Activated naive CD4-positive, alpha-beta T cell treated with anti-CD3 and anti-CD28 coated beads for 36 hours (primary cell): ENCODE data around the gene MMP28. TPM values are rescaled to one million over a fixed set of nuclear protein-coding genes. Genes with fewer than 3 reads are reported as not detected.

Experiments used
- CTCF ChIA-PET: fragments of 350-600 bp; sonication (Branson Sonifier 250); formaldehyde crosslinking; loops from one replicate; lab custom pipeline; 2021; ENCODE audit warnings: antibody characterized with exemption; lab: Charles Lee
- DNase-seq: peaks from one replicate; pipeline ENCODE4 v3.0.0-alpha.2; 2020
- H3K27ac Mint-ChIP-seq: one replicate; pipeline ENCODE4 v1.8.0; 2021; ENCODE audit warnings: mild to moderate bottlenecking, mixed read lengths
- H3K27me3 Mint-ChIP-seq: one replicate; pipeline ENCODE4 v1.8.0; 2021; ENCODE audit warnings: low read depth, mixed read lengths
- H3K36me3 Mint-ChIP-seq: one replicate; pipeline ENCODE4 v1.8.0; 2021; ENCODE audit warnings: low read depth, mixed read lengths
- H3K4me1 Mint-ChIP-seq: one replicate; pipeline ENCODE4 v1.8.0; 2021; ENCODE audit warnings: low read depth, mixed read lengths
- H3K4me3 Mint-ChIP-seq: one replicate; pipeline ENCODE4 v1.8.0; 2021; ENCODE audit warnings: mild to moderate bottlenecking, moderate library complexity, mixed read lengths
- H3K9me3 Mint-ChIP-seq: one replicate; pipeline ENCODE4 v1.8.0; 2021; ENCODE audit warnings: mixed read lengths
- intact Hi-C: fragments of 100-400 bp; cut with micrococcal nuclease; formaldehyde crosslinking; loops from one replicate; pipeline ENCODE4 v1.15.1; 2023
- total RNA-seq, 2 experiments: library from RNA; stranded (reverse); gene quantifications; one replicate each; pipeline ENCODE4 v1.2.3, GENCODE V29; 2021

Gene MMP28
- under 1 TPM; 0.19 to 0.35 TPM for total RNA-seq

- peaks cover 27% of the 10 kb centered on the region for H3K4me1 Mint-ChIP-seq
- peak; percentile 44 for DNase-seq
- H3K4me3 Mint-ChIP-seq = peak within 1 kb of the TSS; percentile 73
- H3K36me3 Mint-ChIP-seq = no peaks in the 10 kb centered on the region
- no peak within 1 kb of the TSS for H3K27ac Mint-ChIP-seq
- H3K9me3 Mint-ChIP-seq = no peaks in the 10 kb centered on the region
- intact Hi-C loops = no loop called here
- CTCF ChIA-PET = interaction anchor here (0.6 to 7.2 kb wide), 7 partner anchors 10 to 56 kb away, joined by 3 to 51 read pairs (median 5); partner anchors contain the start of gene TAF15
- peaks cover 21% of the 10 kb centered on the region for H3K27me3 Mint-ChIP-seq
These were observed at the start of gene MMP28 for GRCh38 chr17:35795007-35795870. Gene MMP28 (minus strand): TSS chr17:35795641. CDS start chr17:35795377, 264 bp downstream.

GRCh38 chr17:35844547-35844946 is 49.1 kb upstream of the MMP28 start:
- Mint-ChIP-seq H3K4me3 (no peak overlapping the region), H3K4me1 (no peaks in the 10 kb centered on the region), H3K27ac (no peak overlapping the region), H3K9me3 (no peaks in the 10 kb centered on the region), H3K36me3 (peaks cover 46% of the 10 kb centered on the region), H3K27me3 (no peaks in the 10 kb centered on the region)
- intact Hi-C loops = no loop called here
- DNase-seq = no peak
- CTCF ChIA-PET = no interaction called here

- CTCF ChIA-PET = no interaction called here
- Mint-ChIP-seq H3K27me3 (no peaks in the 10 kb centered on the region), H3K27ac (no peak overlapping the region), H3K4me3 (no peak overlapping the region), H3K9me3 (no peaks in the 10 kb centered on the region), H3K4me1 (no peaks in the 10 kb centered on the region), H3K36me3 (peaks cover 45% of the 10 kb centered on the region)
- no peak for DNase-seq
- intact Hi-C loops = no loop called here
These were observed 48.3 kb upstream of the MMP28 start for GRCh38 chr17:35843698-35844097.

- DNase-seq = no peak
- H3K4me3 Mint-ChIP-seq = no peak overlapping the region
- no peaks in the 10 kb centered on the region for H3K27me3 Mint-ChIP-seq
- intact Hi-C loops = no loop called here
- no peaks in the 10 kb centered on the region for H3K4me1 Mint-ChIP-seq
- peaks cover 45% of the 10 kb centered on the region for H3K36me3 Mint-ChIP-seq
- CTCF ChIA-PET = interaction anchor here (1.0 to 1.9 kb wide), 3 partner anchors 13 to 78 kb away, joined by 3 to 6 read pairs (median 3); no protein-coding TSS in a partner anchor
- H3K9me3 Mint-ChIP-seq = no peaks in the 10 kb centered on the region
- H3K27ac Mint-ChIP-seq = no peak overlapping the region
These were observed 46.8 kb upstream of the MMP28 start for GRCh38 chr17:35842239-35842638.

- DNase-seq = no peak
- Mint-ChIP-seq H3K27me3 (no peaks in the 10 kb centered on the region), H3K27ac (no peak overlapping the region), H3K4me1 (no peaks in the 10 kb centered on the region), H3K9me3 (no peaks in the 10 kb centered on the region), H3K4me3 (no peak overlapping the region), H3K36me3 (peaks cover 47% of the 10 kb centered on the region)
- CTCF ChIA-PET = interaction anchor here (0.6 to 1.9 kb wide), 5 partner anchors 14 to 223 kb away, joined by 3 to 6 read pairs (median 4); no protein-coding TSS in a partner anchor
- intact Hi-C loops = no loop called here
These were observed 46.1 kb upstream of the MMP28 start for GRCh38 chr17:35841505-35841904.

GRCh38 chr17:35841101-35841500 is 45.7 kb upstream of the MMP28 start:
- H3K4me1 Mint-ChIP-seq = no peaks in the 10 kb centered on the region
- H3K27me3 Mint-ChIP-seq = no peaks in the 10 kb centered on the region
- intact Hi-C loops = no loop called here
- H3K36me3 Mint-ChIP-seq = peaks cover 51% of the 10 kb centered on the region
- no peak overlapping the region for H3K27ac Mint-ChIP-seq
- no peak overlapping the region for H3K4me3 Mint-ChIP-seq
- CTCF ChIA-PET = interaction anchor here (0.6 to 1.9 kb wide), 7 partner anchors 8 to 223 kb away, joined by 3 to 7 read pairs (median 5); no protein-coding TSS in a partner anchor
- DNase-seq = no peak
- no peaks in the 10 kb centered on the region for H3K9me3 Mint-ChIP-seq

GRCh38 chr17:35825206-35825605 is 29.8 kb upstream of the MMP28 start:
- DNase-seq = no peak
- H3K9me3 Mint-ChIP-seq = no peaks in the 10 kb centered on the region
- H3K36me3 Mint-ChIP-seq = peaks cover 48% of the 10 kb centered on the region
- intact Hi-C loops = no loop called here
- H3K4me3 Mint-ChIP-seq = no peak overlapping the region
- no peak overlapping the region for H3K27ac Mint-ChIP-seq
- peaks cover 6% of the 10 kb centered on the region for H3K4me1 Mint-ChIP-seq
- H3K27me3 Mint-ChIP-seq = no peaks in the 10 kb centered on the region
- CTCF ChIA-PET = no interaction called here

GRCh38 chr17:35821308-35821707 is 25.9 kb upstream of the MMP28 start:
- no peak for DNase-seq
- Mint-ChIP-seq H3K4me1 (peaks cover 20% of the 10 kb centered on the region), H3K9me3 (no peaks in the 10 kb centered on the region), H3K4me3 (no peak overlapping the region), H3K27me3 (no peaks in the 10 kb centered on the region), H3K36me3 (peaks cover 47% of the 10 kb centered on the region), H3K27ac (no peak overlapping the region)
- CTCF ChIA-PET = interaction anchor here (0.6 kb wide), 1 partner anchor 29 kb away, joined by 3 read pairs; no protein-coding TSS in a partner anchor
- intact Hi-C loops = no loop called here

GRCh38 chr17:35819455-35819854 is 24.0 kb upstream of the MMP28 start:
- no peak overlapping the region for H3K4me3 Mint-ChIP-seq
- H3K4me1 Mint-ChIP-seq = peaks cover 35% of the 10 kb centered on the region
- CTCF ChIA-PET = interaction anchor here (1.2 to 1.9 kb wide), 4 partner anchors 9 to 55 kb away, joined by 3 to 9 read pairs (median 5); no protein-coding TSS in a partner anchor
- peaks cover 44% of the 10 kb centered on the region for H3K36me3 Mint-ChIP-seq
- H3K27ac Mint-ChIP-seq = no peak overlapping the region
- H3K9me3 Mint-ChIP-seq = no peaks in the 10 kb centered on the region
- no peak for DNase-seq
- no peaks in the 10 kb centered on the region for H3K27me3 Mint-ChIP-seq
- intact Hi-C loops = no loop called here

- H3K4me1 Mint-ChIP-seq = peaks cover 48% of the 10 kb centered on the region
- no peak overlapping the region for H3K27ac Mint-ChIP-seq
- intact Hi-C loops = no loop called here
- H3K4me3 Mint-ChIP-seq = no peak overlapping the region
- CTCF ChIA-PET = interaction anchor here (0.8 to 1.9 kb wide), 4 partner anchors 12 to 504 kb away, joined by 4 to 12 read pairs (median 6); no protein-coding TSS in a partner anchor
- no peaks in the 10 kb centered on the region for H3K27me3 Mint-ChIP-seq
- DNase-seq = no peak
- no peaks in the 10 kb centered on the region for H3K9me3 Mint-ChIP-seq
- H3K36me3 Mint-ChIP-seq = peaks cover 42% of the 10 kb centered on the region
These were observed 21.8 kb upstream of the MMP28 start for GRCh38 chr17:35817196-35817595.

- H3K4me1 Mint-ChIP-seq = peaks cover 53% of the 10 kb centered on the region
- H3K4me3 Mint-ChIP-seq = no peak overlapping the region
- no peak for DNase-seq
- intact Hi-C loops = no loop called here
- CTCF ChIA-PET = interaction anchor here (0.8 to 1.9 kb wide), 4 partner anchors 12 to 504 kb away, joined by 4 to 12 read pairs (median 6); no protein-coding TSS in a partner anchor
- no peaks in the 10 kb centered on the region for H3K27me3 Mint-ChIP-seq
- H3K9me3 Mint-ChIP-seq = no peaks in the 10 kb centered on the region
- no peak overlapping the region for H3K27ac Mint-ChIP-seq
- peaks cover 37% of the 10 kb centered on the region for H3K36me3 Mint-ChIP-seq
These were observed 21.3 kb upstream of the MMP28 start for GRCh38 chr17:35816723-35817122.

- Mint-ChIP-seq H3K36me3 (peaks cover 27% of the 10 kb centered on the region), H3K27ac (no peak overlapping the region), H3K4me3 (no peak overlapping the region), H3K4me1 (peaks cover 68% of the 10 kb centered on the region), H3K27me3 (no peaks in the 10 kb centered on the region), H3K9me3 (no peaks in the 10 kb centered on the region)
- DNase-seq = no peak
- CTCF ChIA-PET = interaction anchor here (11.5 kb wide), 1 partner anchor 47 kb away, joined by 284 read pairs; the partner anchor contains the start of gene C17orf50
- intact Hi-C loops = no loop called here
These were observed 17.0 kb upstream of the MMP28 start for GRCh38 chr17:35812456-35812855.
